ENCODE data around the gene PRAME.

- TF ChIP-seq CREB5 (CRISPR knock-in tag; IDR thresholded peaks at IDR 0.05; ENCODE audit: low read depth), result no peak
- no peak for TF ChIP-seq ZFP30 (CRISPR knock-in tag; IDR thresholded peaks at IDR 0.05)
- TF ChIP-seq ISL1 (CRISPR knock-in tag; IDR thresholded peaks at IDR 0.05), result no peak
- TF ChIP-seq PPARA (CRISPR knock-in tag; IDR thresholded peaks at IDR 0.05; ENCODE audit: borderline replicate concordance), result no peak
- no peak for TF ChIP-seq ESRRG (CRISPR knock-in tag; IDR thresholded peaks at IDR 0.05)
- TF ChIP-seq CSRNP3 (CRISPR knock-in tag; IDR thresholded peaks at IDR 0.05), result no peak
- no peak for TF ChIP-seq GLIS3 (CRISPR knock-in tag; IDR thresholded peaks at IDR 0.05)
- TF ChIP-seq ZC3H10 (CRISPR knock-in tag; IDR thresholded peaks at IDR 0.05), result no peak
These were observed 12.4 kb upstream of the PRAME start for GRCh38 chr22:22571429-22571828.
